GM12864 (cell line): ENCODE data around the gene RIC1.
"Not testable (repeated sequence)": the region's sequence is repeated elsewhere in the genome, so short reads cannot be mapped to it uniquely, and the experiment has no call there.

Experiments
- DNase-seq: peaks from one replicate; pipeline ENCODE4 v3.0.0-alpha.2; 2011; ENCODE audit warnings: low read depth
- H3K4me3 ChIP-seq: 2 replicates; pipeline ENCODE4 v1.5.1; 2011; ENCODE audit warnings: mild to moderate bottlenecking, low read depth, low read length, control low read depth
- TF ChIP-seq, protein P1 (sequence below): IDR thresholded peaks from 2 replicates; pipeline ENCODE4 v1.5.1; 2011; ENCODE audit warnings: low read depth, mild to moderate bottlenecking, moderate library complexity, low read length, control low read depth, inconsistent platforms; ENCODE audit errors: missing control alignments

RIC1 gene

DNA sequence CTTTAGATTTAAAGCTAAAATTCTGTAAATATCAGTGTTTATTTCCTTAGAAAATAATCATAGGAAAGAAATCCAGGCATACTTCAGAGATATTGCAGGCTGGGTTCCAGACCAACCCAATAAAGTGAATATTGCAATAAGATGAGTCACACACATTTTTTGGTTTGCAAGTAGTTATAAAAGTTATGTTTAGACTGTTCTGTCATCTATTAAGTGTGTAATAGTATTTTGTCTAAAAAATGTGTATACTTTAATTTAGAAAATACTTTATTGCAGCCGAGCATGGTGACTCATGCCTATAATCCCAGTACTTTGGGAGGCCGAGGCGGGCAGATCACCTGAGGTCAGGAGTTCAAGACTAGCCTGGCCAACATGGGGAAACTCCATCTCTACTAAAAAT lies 6.9 kb upstream of the RIC1 start:
- no peak overlapping the region for H3K4me3 ChIP-seq
- no peak for DNase-seq
- TF ChIP-seq, protein P1, sequence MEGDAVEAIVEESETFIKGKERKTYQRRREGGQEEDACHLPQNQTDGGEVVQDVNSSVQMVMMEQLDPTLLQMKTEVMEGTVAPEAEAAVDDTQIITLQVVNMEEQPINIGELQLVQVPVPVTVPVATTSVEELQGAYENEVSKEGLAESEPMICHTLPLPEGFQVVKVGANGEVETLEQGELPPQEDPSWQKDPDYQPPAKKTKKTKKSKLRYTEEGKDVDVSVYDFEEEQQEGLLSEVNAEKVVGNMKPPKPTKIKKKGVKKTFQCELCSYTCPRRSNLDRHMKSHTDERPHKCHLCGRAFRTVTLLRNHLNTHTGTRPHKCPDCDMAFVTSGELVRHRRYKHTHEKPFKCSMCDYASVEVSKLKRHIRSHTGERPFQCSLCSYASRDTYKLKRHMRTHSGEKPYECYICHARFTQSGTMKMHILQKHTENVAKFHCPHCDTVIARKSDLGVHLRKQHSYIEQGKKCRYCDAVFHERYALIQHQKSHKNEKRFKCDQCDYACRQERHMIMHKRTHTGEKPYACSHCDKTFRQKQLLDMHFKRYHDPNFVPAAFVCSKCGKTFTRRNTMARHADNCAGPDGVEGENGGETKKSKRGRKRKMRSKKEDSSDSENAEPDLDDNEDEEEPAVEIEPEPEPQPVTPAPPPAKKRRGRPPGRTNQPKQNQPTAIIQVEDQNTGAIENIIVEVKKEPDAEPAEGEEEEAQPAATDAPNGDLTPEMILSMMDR = no peak

DNA sequence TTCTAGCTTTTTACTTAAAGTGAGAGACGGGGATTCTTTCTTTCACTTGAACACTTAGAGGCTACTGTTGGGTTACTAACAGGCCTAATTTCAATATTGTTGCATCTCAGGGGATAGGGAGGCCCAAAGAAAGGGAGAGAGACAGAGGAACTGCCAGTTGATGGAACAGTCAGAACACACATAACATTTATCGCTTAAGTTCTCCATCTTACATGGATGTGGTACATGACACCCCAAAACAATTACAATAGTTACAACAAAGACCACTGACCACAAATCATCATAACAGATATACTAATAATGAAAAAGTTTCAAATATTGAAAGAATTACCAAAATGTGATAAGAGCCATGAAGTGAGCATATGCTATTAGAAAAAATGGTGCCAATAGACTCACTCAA lies 4.3 kb upstream of the RIC1 start:
- no peak overlapping the region for H3K4me3 ChIP-seq
- TF ChIP-seq, protein P1 = no peak
- DNase-seq = no peak

DNA sequence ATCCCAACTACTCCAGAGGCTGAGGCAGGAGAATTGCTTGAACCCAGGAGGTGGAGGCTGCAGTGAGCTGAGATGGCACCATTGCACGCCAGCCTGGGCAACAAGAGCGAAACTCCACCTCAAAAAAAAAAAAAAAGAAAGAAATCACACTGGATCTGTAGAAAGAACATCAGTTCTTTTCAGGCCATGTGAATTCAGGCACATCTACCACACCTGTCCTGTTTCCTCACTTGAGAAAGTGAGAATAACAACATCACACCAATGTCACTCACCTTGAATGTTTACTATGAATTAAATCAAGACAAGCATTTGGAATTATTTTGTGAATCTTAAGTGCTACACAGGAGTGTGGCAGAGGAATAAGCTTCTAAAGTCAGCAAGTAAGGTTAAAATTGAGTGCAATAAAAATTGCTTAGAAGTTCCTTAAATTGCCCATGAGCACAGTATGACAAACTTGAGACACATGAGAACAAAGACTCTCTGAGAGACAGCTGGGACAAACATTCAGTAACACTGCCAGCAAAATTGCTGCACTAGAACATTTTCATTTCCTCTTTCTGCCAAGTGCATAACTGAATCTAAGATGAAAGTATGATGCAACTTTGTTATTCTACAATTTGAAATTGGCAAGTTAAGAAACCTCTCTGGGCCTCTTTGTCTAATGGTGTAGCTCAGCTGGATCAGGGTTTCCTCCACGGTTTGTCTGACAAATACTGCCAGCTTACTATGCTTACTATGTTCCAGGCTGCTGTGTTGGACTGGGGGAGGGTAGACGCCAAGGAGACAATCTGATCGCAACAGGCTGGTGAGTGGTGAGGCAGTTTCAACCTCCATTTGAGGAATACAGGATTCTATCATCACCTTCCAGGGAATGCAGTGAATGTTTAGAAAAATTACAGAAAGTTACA lies 1.9 kb upstream of the RIC1 start:
- DNase-seq = peak; percentile 95

DNA sequence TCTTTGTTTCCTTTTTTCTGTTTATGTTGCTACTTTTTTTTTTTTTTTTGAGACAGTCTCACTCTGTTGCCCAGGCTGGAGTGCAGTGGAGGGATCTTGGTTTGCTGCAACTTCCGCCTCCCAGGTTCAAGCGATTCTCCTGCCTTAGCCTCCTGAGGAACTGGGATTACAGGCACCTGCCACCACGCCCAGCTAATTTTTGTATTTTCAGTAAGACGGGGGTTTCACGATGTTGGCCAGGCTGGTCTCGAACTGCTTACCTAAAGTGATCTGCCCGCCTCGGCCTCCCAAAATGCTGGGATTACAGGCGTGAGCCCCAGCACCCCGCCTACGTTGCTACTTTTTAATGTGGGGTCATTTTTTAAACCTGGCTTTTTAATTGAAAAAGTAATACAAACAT lies 1.2 kb upstream of the RIC1 start:
- DNase-seq = not testable (repeated sequence)
- H3K4me3 ChIP-seq = peak overlapping the region; percentile 97

More for the DNA sequence above, 1.9 kb upstream of the RIC1 start:
- peak overlapping the region; percentile 97 for H3K4me3 ChIP-seq
- TF ChIP-seq, protein P1 = no peak

DNA sequence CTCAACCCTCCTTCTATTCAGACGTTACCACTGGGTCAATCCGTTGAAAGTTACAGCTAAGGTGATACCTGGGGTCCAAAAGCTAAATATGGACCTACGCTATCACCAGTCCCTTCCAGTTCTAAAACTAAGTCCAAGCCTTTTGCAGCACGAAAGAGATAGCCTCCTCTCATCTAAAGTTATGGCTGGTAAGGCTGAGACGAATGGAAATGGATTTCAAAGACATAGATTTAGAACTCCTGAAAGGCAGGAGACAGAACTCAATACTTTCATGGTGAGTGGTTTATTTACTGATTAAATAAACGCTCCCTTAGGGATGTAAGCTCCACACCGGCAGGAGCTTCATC lies 751 bp upstream of the RIC1 start:
- H3K4me3 ChIP-seq = peak overlapping the region; percentile 97
- no peak for DNase-seq
- TF ChIP-seq, protein P1 = no peak

DNA sequence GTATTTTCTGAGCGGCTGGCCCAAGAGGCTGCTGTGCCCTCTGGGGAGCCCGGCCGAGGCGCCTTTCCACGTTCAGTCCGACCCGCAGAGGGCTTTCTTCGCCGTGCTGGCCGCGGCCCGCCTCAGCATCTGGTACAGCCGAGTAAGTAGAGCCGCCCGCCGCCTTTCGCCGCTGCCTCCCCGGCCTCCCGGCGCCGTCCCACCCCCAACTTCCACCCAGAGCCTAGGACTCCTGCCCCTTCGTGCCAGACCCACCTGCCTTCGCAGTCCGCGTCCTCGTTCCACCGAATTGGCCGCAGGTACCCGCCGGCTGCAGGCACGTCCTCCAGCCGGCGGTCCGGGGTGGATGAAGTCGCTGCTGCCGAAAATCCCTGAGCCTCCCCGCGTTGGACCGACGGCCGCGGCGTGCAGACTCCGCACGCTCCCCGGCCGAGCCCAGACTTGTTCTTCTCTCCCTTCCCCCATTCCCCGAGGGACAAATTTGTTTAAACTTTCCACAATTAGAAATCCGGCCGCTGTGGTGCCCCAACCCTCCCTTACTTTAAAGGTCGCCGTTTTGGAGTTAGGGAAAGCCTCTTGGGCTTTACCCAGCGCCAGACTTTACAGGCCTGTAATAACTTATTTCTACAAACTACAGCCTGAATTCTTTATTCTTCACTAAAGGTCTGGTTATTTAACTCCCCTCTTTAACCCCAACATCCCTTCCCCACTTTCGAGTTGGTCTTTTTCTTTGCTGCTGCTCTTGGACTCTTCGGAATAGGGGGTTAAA lies 589 bp downstream of the RIC1 start:
- TF ChIP-seq, protein P1 = no peak
- DNase-seq = no peak

DNA sequence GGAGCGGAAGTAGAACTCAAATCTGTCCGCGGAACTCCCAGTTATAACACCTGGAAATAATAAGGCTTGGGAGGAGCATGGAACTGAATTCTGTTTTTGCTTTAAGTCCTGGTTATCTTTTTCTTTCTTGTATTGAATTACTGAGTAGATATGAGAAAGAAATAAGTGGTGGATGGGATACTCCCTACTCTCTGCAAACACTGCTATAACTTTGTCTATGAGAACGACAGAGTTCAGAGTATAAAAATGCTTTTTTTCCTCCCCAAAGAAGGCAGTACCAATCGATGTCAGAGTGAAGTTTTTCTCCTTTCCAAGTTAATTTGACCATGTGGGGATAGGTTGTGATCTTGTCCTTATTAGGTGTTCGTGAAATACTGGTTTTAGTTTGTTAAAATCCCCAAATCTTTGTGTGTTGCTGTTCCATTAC lies 1.2 kb downstream of the RIC1 start:
- TF ChIP-seq, protein P1 = no peak
- H3K4me3 ChIP-seq = peak overlapping the region; percentile 97
- no peak for DNase-seq

More for the DNA sequence above, 589 bp downstream of the RIC1 start:
- H3K4me3 ChIP-seq = peak overlapping the region; percentile 97
